Measurements from ENCODE around the gene SACM1L.

- TF ChIP-seq EZH2 (IDR thresholded peaks at IDR 0.05; ENCODE audit: borderline replicate concordance, low read length), result no peak
- no peak for TF ChIP-seq CTCF (conservative IDR thresholded peaks at IDR 0.05 in 1 of 2, IDR thresholded peaks at IDR 0.05 in 1 of 2; ENCODE audit: extremely low read depth in 1 of 2, insufficient read depth in 1 of 2, low read depth in 1 of 2, low read length in 2 of 2)
Observed at GRCh38 chr3:45682311-45682710, 6.9 kb upstream of the SACM1L start.

Data from mammary epithelial cell (primary cell).